Upper lobe of left lung (tissue), 6 donors: Measurements from ENCODE around the gene CSF3. TPM values are rescaled to one million over a fixed set of nuclear protein-coding genes. Genes with fewer than 3 reads are reported as not detected.

Source experiments
- ATAC-seq, 2 donors: fragments of 200-7000 bp; cut with Tn5 transposase; one replicate each; pipeline ENCODE4 v1.9.1; 2022; ENCODE audit warnings: mild to moderate bottlenecking in 2 of 2, moderate library complexity in 2 of 2; ENCODE audit not compliant: low FRiP score in 2 of 2
- DNase-seq, 2 donors: peaks; one replicate each; pipeline ENCODE4 v3.0.0-alpha.2; 2019 to 2020
- H3K27ac ChIP-seq, 4 donors: fragments of 200-600 bp; sonication (generic); one replicate each; pipeline ENCODE4 v1.5.1; 2016 to 2019
- H3K27me3 ChIP-seq, 4 donors: fragments of 200-600 bp; sonication (generic); one replicate each; pipeline ENCODE4 v1.5.1; 2017 to 2019
- H3K36me3 ChIP-seq, 4 donors: fragments of 200-600 bp; sonication (generic); one replicate each; pipeline ENCODE4 v1.5.1; 2016 to 2019
- H3K4me1 ChIP-seq, 4 donors: fragments of 200-600 bp; sonication (generic); one replicate each; pipeline ENCODE4 v1.5.1; 2018 to 2019
- H3K4me3 ChIP-seq, 4 donors: fragments of 200-600 bp; sonication (generic); one replicate each; pipeline ENCODE4 v1.5.1; 2017 to 2019; ENCODE audit warnings: mild to moderate bottlenecking in 2 of 4, moderate library complexity in 1 of 4
- H3K9me3 ChIP-seq, 4 donors: fragments of 200-600 bp; sonication (generic); one replicate each; pipeline ENCODE4 v1.5.1; 2018 to 2019
- CTCF ChIP-seq, 6 experiments: fragments of 450-650 bp in 4 of 6; fragments of 200-600 bp in 2 of 6; sonication (generic) in 2 of 6; IDR thresholded peaks; one replicate each; pipeline ENCODE4 v1.5.1; 2016 to 2019; ENCODE audit warnings: antibody characterized with exemption in 6 of 6
- EP300 ChIP-seq, 4 donors: sonication (generic); formaldehyde crosslinking; IDR thresholded peaks; one replicate each; pipeline ENCODE4 v1.5.1; 2017; ENCODE audit warnings: antibody characterized with exemption in 4 of 4, control low read depth in 2 of 4
- POLR2A ChIP-seq, 4 donors: fragments of 450-650 bp; IDR thresholded peaks; one replicate each; pipeline ENCODE4 v1.5.1; 2016 to 2017; ENCODE audit warnings: antibody characterized with exemption in 4 of 4, mild to moderate bottlenecking in 2 of 4
- POLR2AphosphoS5 ChIP-seq, 2 donors: sonication (generic); formaldehyde crosslinking; IDR thresholded peaks; one replicate each; pipeline ENCODE4 v1.5.1; 2017; ENCODE audit warnings: antibody characterized with exemption in 2 of 2
- WGBS, 2 donors: methylation state at CpG; one replicate each; pipeline ENCODE4 v1.1.5; 2017 to 2018; 5-methylcytosine and 5-hydroxymethylcytosine counted together
- total RNA-seq, 6 donors: library from RNA; depleted of rRNA in 4 of 6; stranded (reverse); fragments of >200 nt in 4 of 6; gene quantifications; one replicate each; pipeline versions ENCODE4 v1.1.0 to v1.2.1, GENCODE V29; 2016 to 2021
- donor health status: DM: no; HTN: no; CAD: no; lungs with moderate emphysema.
- donor health status: DM: no; HTN: yes; CAD: no; lungs with severe emphysema.

Gene CSF3
- total RNA-seq, 6 donors from 2014 or later = 1.6 to 14.4 (median 2.7) TPM

GRCh38 chr17:39974433-39974832, 40.8 kb upstream of the CSF3 start:
- 78 to 81% methylated on average over 4 to 5 of the region's 5 CpGs for WGBS, 2 donors
- TF ChIP-seq POLR2AphosphoS5 (IDR thresholded peaks at IDR 0.05) (no peak), POLR2A (IDR thresholded peaks at IDR 0.05) (no peak), CTCF (IDR thresholded peaks at IDR 0.05) (no peak), EP300 (IDR thresholded peaks at IDR 0.05) (no peak)
- ATAC-seq (no peak), DNase-seq (no peak)
- Histone ChIP-seq H3K4me3 (no peak overlapping the region), H3K36me3 (no peaks in the 10 kb centered on the region), H3K4me1 (peaks cover 0 to 6% (median 4%) of the 10 kb centered on the region in 4 donors), H3K9me3 (no peaks in the 10 kb centered on the region), H3K27ac (no peak overlapping the region), H3K27me3 (no peaks in the 10 kb centered on the region)

GRCh38 chr17:39975801-39976200, 39.4 kb upstream of the CSF3 start:
- 82% methylated on average over 4 of the region's 4 CpGs for WGBS, 2 donors
- DNase-seq (no peak), ATAC-seq (no peak)
- Histone ChIP-seq H3K4me1 (peaks cover 5 to 10% (median 7%) of the 10 kb centered on the region in 4 donors), H3K4me3 (no peak overlapping the region), H3K9me3 (no peaks in the 10 kb centered on the region), H3K27me3 (no peaks in the 10 kb centered on the region), H3K27ac (no peak overlapping the region), H3K36me3 (no peaks in the 10 kb centered on the region)
- TF ChIP-seq POLR2AphosphoS5 (IDR thresholded peaks at IDR 0.05) = no peak

GRCh38 chr17:39979016-39979670, 36.1 kb upstream of the CSF3 start:
- TF ChIP-seq CTCF (IDR thresholded peaks at IDR 0.05) = no peak
- TF ChIP-seq POLR2A (IDR thresholded peaks at IDR 0.05) = no peak
- TF ChIP-seq POLR2AphosphoS5 (IDR thresholded peaks at IDR 0.05) = no peak
- TF ChIP-seq EP300 (IDR thresholded peaks at IDR 0.05) = no peak
- no peak overlapping the region for H3K27ac ChIP-seq
- no peaks in the 10 kb centered on the region for H3K9me3 ChIP-seq
- no peak overlapping the region for H3K4me3 ChIP-seq
- ATAC-seq = peak in 1 of 2 donors; percentile 29
- H3K36me3 ChIP-seq = peaks cover under 1 to 6% (median 3%) of the 10 kb centered on the region in 4 donors
- WGBS, 2 donors = 76 to 79% methylated on average over 5 of the region's 5 CpGs
- no peak for DNase-seq
- peaks cover 19 to 31% (median 25%) of the 10 kb centered on the region in 4 donors for H3K4me1 ChIP-seq
- H3K27me3 ChIP-seq = no peaks in the 10 kb centered on the region

- ATAC-seq = peak; percentile 47 to 53
- Histone ChIP-seq H3K9me3 (no peaks in the 10 kb centered on the region), H3K27ac (peak overlapping the region; percentile 94 to 99 (median 96)), H3K4me1 (peaks cover 19 to 31% (median 25%) of the 10 kb centered on the region in 4 donors), H3K27me3 (no peaks in the 10 kb centered on the region), H3K36me3 (peaks cover 4 to 14% (median 11%) of the 10 kb centered on the region in 4 donors), H3K4me3 (peak overlapping the region; percentile 47 to 100 (median 94))
- TF ChIP-seq EP300 (IDR thresholded peaks at IDR 0.05) (no peak), POLR2AphosphoS5 (IDR thresholded peaks at IDR 0.05) (no peak), CTCF (IDR thresholded peaks at IDR 0.05) (no peak), POLR2A (IDR thresholded peaks at IDR 0.05) (no peak)
- 1 to 2% methylated on average over 10 of the region's 10 CpGs for WGBS, 2 donors
- DNase-seq = no peak
Observed at GRCh38 chr17:39979893-39980350, 35.3 kb upstream of the CSF3 start.

GRCh38 chr17:39980351-39981206, 34.7 kb upstream of the CSF3 start, which contains the start of gene PSMD3:
PSMD3 (plus strand) TSS chr17:39980807; CDS start chr17:39980971, 164 bp downstream.
- H3K27me3 ChIP-seq = no peaks in the 10 kb centered on the region
- H3K9me3 ChIP-seq = no peaks in the 10 kb centered on the region
- H3K4me3 ChIP-seq = peak within 1 kb of the TSS; percentile 92 to 100 (median 94)
- ATAC-seq (peak; percentile 98 to 99), DNase-seq (peak; percentile 96 to 99)
- 1% methylated on average over 16 to 51 of the region's 84 CpGs for WGBS, 2 donors
- TF ChIP-seq EP300 (IDR thresholded peaks at IDR 0.05) = peak in 1 of 4 donors; percentile 60
- peak; percentile 97 to 98 for TF ChIP-seq POLR2AphosphoS5 (IDR thresholded peaks at IDR 0.05)
- peak; percentile 61 to 97 (median 92) for TF ChIP-seq CTCF (IDR thresholded peaks at IDR 0.05)
- peak in 3 of 4 donors; percentile 81 to 93 (median 84) for TF ChIP-seq POLR2A (IDR thresholded peaks at IDR 0.05)
- H3K4me1 ChIP-seq = peaks cover 19 to 31% (median 25%) of the 10 kb centered on the region in 4 donors
- peaks cover 10 to 20% (median 17%) of the 10 kb centered on the region in 4 donors for H3K36me3 ChIP-seq
- peak within 1 kb of the TSS; percentile 94 to 99 (median 96) for H3K27ac ChIP-seq
